ENCODE results near the gene LRRC70.

Gene LRRC70

GRCh38 chr5:62626534-62626933 is 47.9 kb downstream of the LRRC70 start:
- TF ChIP-seq CTCF (IDR thresholded peaks at IDR 0.05): no peak
- no peaks in the 10 kb centered on the region for H3K9me3 ChIP-seq (ENCODE audit: control insufficient read depth, low read length)
- no peaks in the 10 kb centered on the region for H3K36me3 ChIP-seq (ENCODE audit: control insufficient read depth, insufficient read depth, low read length)
- no peaks in the 10 kb centered on the region for H3K79me2 ChIP-seq
- no peaks in the 10 kb centered on the region for H3K27me3 ChIP-seq (ENCODE audit: control insufficient read depth, insufficient read depth, low read length)
- H3K27ac ChIP-seq: no peak overlapping the region
- H3K4me2 ChIP-seq (ENCODE audit: low read length): no peak overlapping the region
- H2AFZ ChIP-seq: no peak overlapping the region
- no peaks in the 10 kb centered on the region for H3K4me1 ChIP-seq
- no peak overlapping the region for H3K4me3 ChIP-seq (ENCODE audit: low read depth, low read length)
- no peak overlapping the region for H3K9ac ChIP-seq

- no peak for TF ChIP-seq CTCF (IDR thresholded peaks at IDR 0.05)
- Histone ChIP-seq H3K9ac (no peak overlapping the region), H3K9me3 (ENCODE audit: control insufficient read depth, low read length) (no peaks in the 10 kb centered on the region), H3K27me3 (ENCODE audit: control insufficient read depth, insufficient read depth, low read length) (no peaks in the 10 kb centered on the region), H3K4me2 (ENCODE audit: low read length) (no peak overlapping the region), H3K4me1 (no peaks in the 10 kb centered on the region), H2AFZ (no peak overlapping the region), H3K79me2 (no peaks in the 10 kb centered on the region), H3K4me3 (ENCODE audit: low read depth, low read length) (no peak overlapping the region), H3K27ac (no peak overlapping the region), H3K36me3 (ENCODE audit: control insufficient read depth, insufficient read depth, low read length) (no peaks in the 10 kb centered on the region)
These were observed 48.5 kb downstream of the LRRC70 start for GRCh38 chr5:62627121-62627520.

- H3K4me3 ChIP-seq (ENCODE audit: low read depth, low read length): no peak overlapping the region
- no peak overlapping the region for H2AFZ ChIP-seq
- no peaks in the 10 kb centered on the region for H3K4me1 ChIP-seq
- no peak overlapping the region for H3K27ac ChIP-seq
- no peak for TF ChIP-seq CTCF (IDR thresholded peaks at IDR 0.05)
- no peaks in the 10 kb centered on the region for H3K9me3 ChIP-seq (ENCODE audit: control insufficient read depth, low read length)
- H3K36me3 ChIP-seq (ENCODE audit: control insufficient read depth, insufficient read depth, low read length): no peaks in the 10 kb centered on the region
- H3K4me2 ChIP-seq (ENCODE audit: low read length): no peak overlapping the region
- H3K27me3 ChIP-seq (ENCODE audit: control insufficient read depth, insufficient read depth, low read length): no peaks in the 10 kb centered on the region
- no peak overlapping the region for H3K9ac ChIP-seq
- no peaks in the 10 kb centered on the region for H3K79me2 ChIP-seq
These were observed 49.3 kb downstream of the LRRC70 start for GRCh38 chr5:62627901-62628300.

All from parathyroid adenoma (tissue), 2 donors.